HG03025 (cell line): ENCODE results near the gene SPSB2.

ENCODE experiments used
- ATAC-seq: cut with Tn5 transposase; IDR thresholded peaks from one replicate; pipeline ENCODE4 v1.9.1; 2021; ENCODE audit warnings: mild to moderate bottlenecking, moderate library complexity; ENCODE audit not compliant: unreplicated experiment, low FRiP score

Gene SPSB2

DNA sequence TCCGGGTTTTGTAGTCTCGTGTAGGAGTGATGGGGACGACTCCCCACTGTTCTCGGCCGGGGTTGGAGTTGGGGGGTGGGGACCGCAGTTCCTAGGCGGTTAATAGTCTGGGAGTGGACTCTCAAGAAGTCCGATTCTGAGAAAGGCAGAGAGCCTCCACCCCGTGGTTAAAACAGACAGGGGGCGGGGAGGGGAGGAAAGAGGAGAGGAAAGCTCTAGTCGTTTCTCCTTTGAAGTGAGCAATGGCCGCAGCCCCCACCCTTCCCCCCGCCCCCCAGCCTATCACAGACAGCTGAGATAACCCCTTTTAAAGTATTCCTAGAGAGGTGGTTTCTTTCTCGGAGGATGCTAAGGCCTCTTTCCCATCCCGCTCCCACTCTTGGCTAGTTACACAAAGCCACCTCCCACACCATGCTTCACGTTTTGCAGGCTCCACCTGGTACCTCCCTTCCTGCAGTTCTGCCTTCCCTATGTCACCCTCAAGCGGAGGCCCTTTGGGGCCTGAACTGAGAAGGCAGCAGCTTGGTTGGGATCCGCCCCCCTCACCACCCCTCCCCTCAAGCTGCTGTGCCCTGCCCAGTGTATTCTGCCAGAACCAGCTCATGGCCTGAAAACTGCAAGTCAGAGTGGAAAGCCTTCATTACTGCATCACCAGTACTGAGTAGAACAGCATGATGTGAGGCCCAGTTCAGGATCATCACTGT is 20.3 kb downstream of the SPSB2 start:
- ATAC-seq, result no peak

DNA sequence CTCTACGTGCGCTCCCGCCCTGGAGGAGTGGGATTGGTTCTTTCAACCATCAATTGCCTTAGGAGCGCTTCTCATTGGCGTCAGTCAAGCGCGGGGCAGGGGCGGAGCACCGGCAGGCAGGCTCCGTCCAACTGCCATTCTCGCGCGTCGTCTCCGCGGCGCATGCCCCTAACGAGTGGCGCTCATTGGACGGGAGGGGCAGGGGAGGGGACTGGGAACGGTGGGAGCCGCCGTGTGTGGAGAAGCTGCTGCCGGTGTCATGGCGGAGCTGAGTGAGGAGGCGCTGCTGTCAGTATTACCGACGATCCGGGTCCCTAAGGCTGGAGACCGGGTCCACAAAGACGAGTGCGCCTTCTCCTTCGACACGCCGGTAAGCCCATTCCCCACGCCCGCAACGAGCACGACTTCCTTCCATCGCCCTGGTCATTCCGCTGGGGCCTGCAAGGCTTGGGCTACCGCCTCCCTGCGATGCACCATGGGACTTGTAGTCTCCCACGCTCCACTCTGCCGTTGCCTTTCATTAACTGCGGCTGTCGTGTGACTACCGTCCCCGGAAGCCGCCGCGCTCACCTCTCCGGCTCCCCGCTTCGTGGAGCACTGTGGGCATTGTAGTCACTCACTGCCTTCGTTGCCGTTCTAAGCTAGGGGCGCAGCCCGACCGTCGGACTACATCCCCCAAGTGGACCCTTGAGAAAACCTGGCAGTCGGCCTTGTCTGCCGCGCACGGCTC is 21.0 kb downstream of the SPSB2 start, which contains the start of gene USP5:
Gene USP5 (plus strand): TSS at position 230 of the 730 bp plus-strand sequence. CDS start 30 bp downstream, at position 260.
- ATAC-seq, result peak; percentile 71

DNA sequence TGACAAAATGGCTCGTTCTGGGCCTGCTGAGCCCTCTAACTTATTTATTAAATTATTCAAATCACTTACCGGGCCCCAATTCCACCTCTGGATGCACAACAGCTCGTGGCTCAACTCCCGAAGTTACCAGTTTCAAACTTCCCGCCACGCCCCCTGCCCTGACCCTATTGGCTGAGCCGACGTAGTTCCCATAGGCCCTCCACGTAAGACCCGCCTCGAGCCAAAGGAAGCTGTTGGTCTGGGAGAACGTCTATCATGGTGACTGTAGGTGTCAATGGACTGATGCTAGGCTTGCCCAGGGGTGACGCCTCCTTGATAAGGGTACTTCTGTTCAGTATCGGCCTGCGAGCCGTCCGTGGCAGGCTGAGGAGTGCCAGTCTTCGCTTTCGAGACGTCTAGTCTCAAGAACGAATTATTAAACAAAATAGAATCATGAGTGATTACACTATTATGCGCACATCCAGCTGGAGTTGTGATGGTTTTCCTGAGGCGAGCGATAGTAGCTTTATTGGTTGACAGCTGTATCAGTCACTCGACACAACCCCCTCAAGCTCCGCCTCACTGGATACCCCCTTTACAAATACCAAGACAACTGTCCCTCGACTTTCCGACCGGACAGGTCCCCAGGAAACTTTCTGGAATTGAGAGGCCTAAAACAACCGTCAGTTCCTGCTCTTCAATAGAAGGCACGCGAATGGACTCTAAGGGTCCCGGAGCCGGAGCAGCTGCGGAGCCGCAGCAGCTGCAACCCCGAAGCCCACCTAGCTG is 21.8 kb downstream of the SPSB2 start, which contains the start of gene CDCA3:
Gene CDCA3 (minus strand): TSS at position 134 of the 768 bp plus-strand sequence. CDS start 334 bp downstream, outside the sequence.
- peak; percentile 43 for ATAC-seq

DNA sequence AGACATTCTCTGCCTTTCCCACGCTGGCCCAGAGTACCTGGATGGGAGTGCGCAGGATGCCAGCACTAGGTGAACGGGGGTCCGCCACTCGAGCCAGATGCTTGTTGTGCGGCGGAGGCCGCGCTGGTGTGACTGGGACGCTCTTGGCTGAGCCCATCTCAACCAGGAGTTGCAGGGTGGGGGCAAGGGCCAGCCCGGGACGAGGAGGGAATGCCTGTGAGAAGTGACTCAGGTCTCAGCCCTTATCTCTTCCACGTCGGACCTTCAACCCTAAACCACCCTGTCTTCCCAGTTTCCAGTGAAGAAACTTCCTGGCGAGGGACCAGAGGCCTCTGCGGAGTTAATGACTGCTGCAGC is 22.3 kb downstream of the SPSB2 start:
- ATAC-seq, result no peak

GRCh38 chr12:6849976-6850560 is 23.0 kb downstream of the SPSB2 start:
- no peak for ATAC-seq

- no peak for ATAC-seq
Measured at GRCh38 chr12:6849427-6849826, 23.7 kb downstream of the SPSB2 start.

GRCh38 chr12:6847676-6848075 is 25.4 kb downstream of the SPSB2 start:
- no peak for ATAC-seq

DNA sequence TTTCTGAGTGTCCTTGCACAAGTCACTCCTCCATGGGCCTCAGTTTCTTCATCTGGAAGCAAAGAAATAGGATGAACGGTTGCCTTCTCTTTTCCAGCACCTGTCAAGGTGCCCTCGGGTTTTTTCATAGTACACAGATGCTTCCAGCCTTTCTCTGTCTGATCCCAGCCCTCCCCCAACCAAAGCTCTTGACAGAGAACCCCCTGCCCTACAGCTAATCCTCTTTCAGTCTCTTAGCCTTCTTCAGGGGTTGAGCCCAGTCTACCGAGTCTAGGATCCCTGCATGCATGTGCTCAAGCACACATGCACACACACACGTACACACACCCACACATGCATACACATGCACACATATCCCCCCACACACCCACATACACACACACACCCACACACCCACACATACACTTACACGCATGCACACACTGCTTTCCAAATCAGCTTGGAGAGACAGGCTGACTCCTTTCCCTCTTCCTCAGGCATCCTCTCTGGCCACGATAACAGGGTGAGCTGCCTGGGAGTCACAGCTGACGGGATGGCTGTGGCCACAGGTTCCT is 26.7 kb downstream of the SPSB2 start:
- ATAC-seq, result no peak

- ATAC-seq, result no peak
Measured at GRCh38 chr12:6845395-6845794, 27.7 kb downstream of the SPSB2 start.

DNA sequence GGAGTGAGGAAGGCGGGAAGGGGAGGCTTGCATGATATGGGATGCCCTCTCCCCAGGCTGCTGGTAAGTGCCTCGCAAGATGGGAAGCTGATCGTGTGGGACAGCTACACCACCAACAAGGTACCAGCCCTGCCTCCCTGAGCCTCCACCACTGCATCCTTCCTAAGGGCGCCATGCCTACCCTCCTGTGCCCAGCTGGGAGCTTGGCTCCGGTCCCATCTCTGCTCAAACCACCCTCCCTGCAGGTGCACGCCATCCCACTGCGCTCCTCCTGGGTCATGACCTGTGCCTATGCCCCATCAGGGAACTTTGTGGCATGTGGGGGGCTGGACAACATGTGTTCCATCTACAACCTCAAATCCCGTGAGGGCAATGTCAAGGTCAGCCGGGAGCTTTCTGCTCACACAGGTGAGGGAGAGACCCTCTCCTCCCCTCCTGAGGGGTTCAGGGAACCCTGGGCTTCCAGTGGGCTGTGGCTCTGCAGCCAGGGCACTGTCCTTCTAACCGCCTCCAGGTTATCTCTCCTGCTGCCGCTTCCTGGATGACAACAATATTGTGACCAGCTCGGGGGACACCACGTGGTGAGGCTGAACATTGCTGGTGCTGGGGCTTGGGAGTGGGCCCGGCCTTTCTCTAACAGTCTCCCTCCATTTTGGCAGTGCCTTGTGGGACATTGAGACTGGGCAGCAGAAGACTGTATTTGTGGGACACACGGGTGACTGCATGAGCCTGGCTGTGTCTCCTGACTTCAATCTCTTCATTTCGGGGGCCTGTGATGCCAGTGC is 29.8 kb downstream of the SPSB2 start:
- ATAC-seq, result no peak

DNA sequence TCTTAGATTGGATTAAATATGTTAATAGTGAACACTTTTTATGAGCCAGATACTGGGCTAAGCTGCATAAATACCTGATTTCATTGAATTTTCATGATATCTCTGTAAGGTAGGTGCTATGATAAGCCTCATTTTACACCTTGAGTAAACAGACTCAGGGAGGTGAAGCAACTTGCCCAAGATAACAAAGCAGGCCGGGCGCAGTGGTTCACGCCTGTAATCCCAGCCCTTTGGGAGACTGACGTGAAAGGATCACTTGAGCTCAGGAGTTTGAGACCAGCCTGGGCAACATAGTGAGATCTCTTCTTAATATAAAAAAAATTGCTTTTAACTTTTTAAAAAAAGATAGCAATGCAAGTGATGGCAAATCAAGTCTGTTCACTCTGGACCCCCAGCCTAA is 31.0 kb downstream of the SPSB2 start:
- no peak for ATAC-seq

DNA sequence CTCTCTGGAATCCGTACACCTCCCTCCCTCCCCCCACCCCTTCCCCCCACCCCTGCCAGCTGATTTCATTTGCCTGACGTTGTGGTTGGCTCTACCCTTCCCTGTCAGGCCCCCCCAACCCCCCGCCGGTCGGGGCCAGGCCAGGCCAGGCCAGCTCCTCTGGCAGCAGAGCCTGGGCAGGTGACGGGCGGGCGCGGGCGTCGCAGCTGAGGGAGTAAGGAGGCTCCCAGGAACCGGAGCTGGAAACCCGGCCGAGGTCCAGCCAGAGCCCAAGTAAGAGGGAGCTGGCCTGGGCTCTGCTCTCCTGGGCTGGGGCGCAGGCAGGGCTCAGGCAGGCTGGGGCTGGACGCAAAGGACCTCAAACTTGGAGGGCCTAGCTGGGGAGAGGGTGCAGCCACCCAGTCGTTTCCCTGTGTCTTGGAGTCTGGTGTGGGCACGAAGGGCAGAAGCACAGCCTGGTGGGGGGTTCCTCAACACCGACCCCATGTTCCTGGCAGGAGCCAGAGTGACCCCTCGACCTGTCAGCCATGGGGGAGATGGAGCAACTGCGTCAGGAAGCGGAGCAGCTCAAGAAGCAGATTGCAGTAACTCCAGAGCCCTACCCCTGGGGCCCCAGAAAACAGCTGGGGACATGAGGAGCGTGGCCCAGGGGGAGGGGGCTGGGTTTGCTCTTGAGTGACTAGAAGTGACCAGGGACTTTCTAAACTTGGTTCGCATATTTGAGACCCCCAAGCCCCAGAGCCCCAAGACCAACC is 32.2 kb downstream of the SPSB2 start, which contains the start of gene GNB3:
Gene GNB3 (plus strand): TSS at position 165 of the 755 bp plus-strand sequence. CDS start 363 bp downstream, at position 528.
- ATAC-seq, result no peak

DNA sequence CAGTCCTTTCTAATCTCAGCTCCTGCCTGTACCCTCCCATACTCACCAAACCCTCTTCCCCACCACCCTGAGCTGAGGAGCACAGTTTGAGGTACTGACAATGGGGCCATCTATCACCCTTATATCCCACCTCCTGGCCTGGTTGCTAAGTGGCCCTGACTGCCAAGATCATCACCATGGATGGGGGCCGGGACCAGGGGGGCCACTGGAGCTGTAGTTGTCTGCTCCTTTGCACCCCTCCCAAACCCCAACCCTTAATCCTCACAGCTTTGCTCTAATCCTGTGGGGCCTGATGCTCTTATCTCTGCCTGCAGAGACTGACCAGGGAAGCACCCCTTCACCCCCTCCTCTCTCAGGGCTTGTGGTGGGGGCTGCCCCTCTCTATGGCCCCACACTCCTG is 32.8 kb downstream of the SPSB2 start:
- no peak for ATAC-seq

- ATAC-seq, result no peak
Measured at GRCh38 chr12:6839482-6840201, 33.5 kb downstream of the SPSB2 start.

DNA sequence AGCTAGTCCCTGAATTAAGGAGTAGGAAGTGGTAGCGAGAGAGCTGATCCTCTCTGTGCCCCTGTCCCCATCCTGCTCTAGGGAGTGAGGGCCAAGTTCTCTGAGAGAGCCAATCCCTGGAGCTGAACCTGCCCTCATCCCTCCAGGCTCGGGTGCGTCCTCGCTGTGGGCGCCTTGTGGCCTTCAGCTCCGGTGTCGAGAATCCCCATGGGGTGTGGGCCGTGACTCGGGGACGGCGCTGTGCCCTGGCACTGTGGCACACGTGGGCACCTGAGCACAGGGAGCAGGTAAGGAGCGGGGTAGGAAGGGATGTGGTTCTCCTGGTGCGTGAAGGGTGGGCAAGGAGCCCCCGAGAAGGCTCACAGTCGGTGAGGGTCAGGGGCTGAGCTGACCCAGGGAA is 34.2 kb downstream of the SPSB2 start:
- ATAC-seq, result no peak

DNA sequence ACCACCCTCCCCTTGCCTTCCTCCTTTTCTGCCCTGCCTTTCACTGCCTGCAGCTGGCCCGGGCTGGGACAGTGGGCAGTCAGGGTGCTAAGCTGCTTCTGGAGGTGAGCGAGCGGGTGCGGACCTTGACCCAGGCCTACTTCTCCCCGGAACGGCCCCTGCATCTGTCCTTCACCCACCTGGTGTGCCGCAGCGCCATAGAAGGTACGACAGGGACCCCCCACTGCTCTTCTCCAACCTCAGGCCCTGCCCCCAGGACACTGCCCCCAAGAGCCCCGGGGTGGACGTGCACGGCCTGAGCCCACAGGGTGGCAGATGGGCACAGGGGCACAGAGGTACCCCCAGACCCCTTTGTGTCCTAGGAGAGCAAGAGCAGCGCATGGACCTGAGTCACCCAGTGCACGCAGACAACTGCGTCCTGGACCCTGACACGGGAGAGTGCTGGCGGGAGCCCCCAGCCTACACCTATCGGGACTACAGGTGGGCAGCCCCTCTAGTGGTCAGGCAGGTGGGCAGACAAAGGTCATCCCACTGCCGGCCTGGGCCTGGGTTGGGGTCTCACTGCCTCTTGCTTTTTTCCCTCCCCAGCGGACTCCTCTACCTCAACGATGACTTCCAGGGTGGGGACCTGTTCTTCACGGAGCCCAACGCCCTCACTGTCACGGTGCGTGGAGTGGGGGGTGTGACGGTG is 35.6 kb downstream of the SPSB2 start:
- ATAC-seq, result no peak

DNA sequence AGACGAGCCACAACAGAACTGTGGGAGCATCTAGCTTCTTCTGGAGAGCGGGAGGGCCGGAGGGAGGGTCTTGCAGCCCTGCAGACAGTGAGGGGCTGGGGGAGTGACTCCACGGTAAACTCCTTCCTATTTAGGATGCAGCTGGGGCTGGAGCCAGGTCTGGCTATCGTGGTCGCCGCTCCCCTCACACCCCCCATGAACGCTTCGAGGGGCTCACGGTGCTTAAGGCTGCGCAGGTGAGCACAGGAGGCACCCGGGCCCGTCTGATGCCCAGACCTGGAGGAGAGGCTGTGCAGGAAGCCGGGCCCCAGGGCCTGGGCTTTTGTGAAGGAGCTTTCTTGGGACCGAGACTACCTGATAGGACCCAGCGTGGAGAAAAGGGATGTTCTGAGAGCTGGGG is 36.3 kb downstream of the SPSB2 start:
- ATAC-seq, result no peak

GRCh38 chr12:6834873-6835272 is 38.2 kb downstream of the SPSB2 start:
- ATAC-seq, result no peak
